DND-41 (cell line): ENCODE measurements around the gene RAD50.
"Not testable (repeated sequence)": the region's sequence is repeated elsewhere in the genome, so short reads cannot be mapped to it uniquely, and the experiment has no call there.

Source experiments
- ATAC-seq: fragments of 200-7000 bp; cut with Tn5 transposase; 3 replicates; pipeline ENCODE4 v1.9.1; 2021; ENCODE audit warnings: low read depth; ENCODE audit not compliant: insufficient read depth
- DNase-seq: peaks from one replicate; pipeline ENCODE4 v3.0.0-alpha.2; 2020
- H2AFZ ChIP-seq: 2 replicates; pipeline ENCODE4 v1.6.0; 2012; ENCODE audit warnings: low read depth, low read length
- H3K27ac ChIP-seq: 2 replicates; pipeline ENCODE4 v1.5.1; 2012; ENCODE audit warnings: low read length, inconsistent platforms
- H3K27me3 ChIP-seq: fragments of 200-600 bp; sonication (generic); 2 replicates; pipeline ENCODE4 v1.6.0; 2012; ENCODE audit warnings: low read length, mild to moderate bottlenecking, inconsistent platforms; ENCODE audit not compliant: insufficient read depth, poor library complexity
- H3K36me3 ChIP-seq: 2 replicates; pipeline ENCODE4 v1.5.1; 2012; ENCODE audit warnings: low read length, inconsistent platforms; ENCODE audit not compliant: insufficient read depth
- H3K4me1 ChIP-seq: 2 replicates; pipeline ENCODE4 v1.5.1; 2012; ENCODE audit warnings: mild to moderate bottlenecking, low read length; ENCODE audit not compliant: insufficient read depth
- H3K4me2 ChIP-seq: 2 replicates; pipeline ENCODE4 v1.6.0; 2012; ENCODE audit warnings: mild to moderate bottlenecking, moderate library complexity, low read length, inconsistent platforms; ENCODE audit not compliant: insufficient read depth
- H3K4me3 ChIP-seq, 2 experiments: fragments of 200-600 bp in 1 of 2; shearing (Covaris generic) in 1 of 2; 2 replicates each; pipeline ENCODE4 v1.5.1; 2012 to 2016; ENCODE audit warnings: inconsistent platforms in 2 of 2, low read length in 2 of 2, mild to moderate bottlenecking in 2 of 2, low read depth in 1 of 2, moderate library complexity in 1 of 2
- H3K79me2 ChIP-seq: 2 replicates; pipeline ENCODE4 v1.6.0; 2012; ENCODE audit warnings: low read length, inconsistent platforms; ENCODE audit not compliant: insufficient read depth
- H3K9ac ChIP-seq: 2 replicates; pipeline ENCODE4 v1.6.0; 2012; ENCODE audit warnings: low read depth, mild to moderate bottlenecking, inconsistent platforms, low read length, moderate library complexity
- H3K9me3 ChIP-seq: 2 replicates; pipeline ENCODE4 v1.5.1; 2012; ENCODE audit warnings: low read length, moderate library complexity, mild to moderate bottlenecking, inconsistent platforms; ENCODE audit not compliant: insufficient read depth, severe bottlenecking
- H4K20me1 ChIP-seq: 2 replicates; pipeline ENCODE4 v1.6.0; 2012; ENCODE audit warnings: low read length; ENCODE audit not compliant: insufficient read depth
- EZH2 ChIP-seq: IDR thresholded peaks from 3 replicates; pipeline ENCODE4 v1.6.1; 2012; ENCODE audit warnings: borderline replicate concordance, low read depth, mild to moderate bottlenecking, moderate library complexity, low read length, inconsistent platforms; ENCODE audit not compliant: severe bottlenecking
- TF ChIP-seq, protein P1 (sequence below): IDR thresholded peaks from 2 replicates; pipeline ENCODE4 v1.5.1; 2012; ENCODE audit warnings: borderline replicate concordance, low read length, moderate library complexity, mild to moderate bottlenecking; ENCODE audit not compliant: poor library complexity, severe bottlenecking; ENCODE audit errors: extremely low read depth

RAD50 gene

DNA sequence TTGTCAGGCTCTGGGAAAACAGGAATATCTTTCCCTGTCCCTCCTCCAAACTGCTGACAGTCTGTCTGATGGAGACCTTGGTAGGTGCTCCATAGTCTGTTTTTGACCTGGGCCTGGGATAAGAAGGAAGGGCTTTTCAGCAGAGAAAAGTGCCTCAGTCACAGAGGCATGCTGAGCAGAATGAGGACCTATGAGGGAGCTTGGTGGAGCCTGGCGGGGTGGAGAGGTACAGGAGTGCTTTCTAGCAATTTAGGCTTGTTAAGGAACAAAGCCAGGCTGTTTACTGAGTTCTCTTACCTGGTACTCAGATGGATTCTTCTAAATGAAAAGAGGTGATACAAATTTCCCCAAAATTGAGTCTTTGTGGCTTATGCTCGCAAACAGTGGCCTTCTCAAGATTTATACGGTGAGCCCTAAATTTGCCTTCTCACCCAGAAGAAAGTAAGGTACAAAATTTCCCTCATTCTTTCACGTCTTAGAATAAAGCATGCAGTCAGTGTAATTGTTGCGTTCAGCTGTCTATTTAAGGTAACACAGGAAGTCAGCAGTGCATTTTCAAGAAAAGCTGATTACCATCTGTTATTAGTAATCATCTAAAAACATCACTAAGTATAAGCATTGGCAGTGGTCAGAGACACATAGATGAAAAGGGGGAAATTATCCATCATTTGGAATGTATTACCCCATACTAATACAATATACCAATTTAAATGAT is 72.6 kb downstream of the RAD50 start:
- Histone ChIP-seq H3K9me3 (no peaks in the 10 kb centered on the region), H4K20me1 (no peaks in the 10 kb centered on the region), H3K4me1 (no peaks in the 10 kb centered on the region), H3K9ac (no peak overlapping the region), H3K79me2 (no peaks in the 10 kb centered on the region), H3K27me3 (no peaks in the 10 kb centered on the region), H3K4me2 (no peak overlapping the region), H3K27ac (no peak overlapping the region), H3K36me3 (peaks cover 54% of the 10 kb centered on the region), H3K4me3 (no peak overlapping the region), H2AFZ (no peak overlapping the region)
- no peak for ATAC-seq
- no peak for DNase-seq
- TF ChIP-seq EZH2, result no peak
- TF ChIP-seq, protein P1, sequence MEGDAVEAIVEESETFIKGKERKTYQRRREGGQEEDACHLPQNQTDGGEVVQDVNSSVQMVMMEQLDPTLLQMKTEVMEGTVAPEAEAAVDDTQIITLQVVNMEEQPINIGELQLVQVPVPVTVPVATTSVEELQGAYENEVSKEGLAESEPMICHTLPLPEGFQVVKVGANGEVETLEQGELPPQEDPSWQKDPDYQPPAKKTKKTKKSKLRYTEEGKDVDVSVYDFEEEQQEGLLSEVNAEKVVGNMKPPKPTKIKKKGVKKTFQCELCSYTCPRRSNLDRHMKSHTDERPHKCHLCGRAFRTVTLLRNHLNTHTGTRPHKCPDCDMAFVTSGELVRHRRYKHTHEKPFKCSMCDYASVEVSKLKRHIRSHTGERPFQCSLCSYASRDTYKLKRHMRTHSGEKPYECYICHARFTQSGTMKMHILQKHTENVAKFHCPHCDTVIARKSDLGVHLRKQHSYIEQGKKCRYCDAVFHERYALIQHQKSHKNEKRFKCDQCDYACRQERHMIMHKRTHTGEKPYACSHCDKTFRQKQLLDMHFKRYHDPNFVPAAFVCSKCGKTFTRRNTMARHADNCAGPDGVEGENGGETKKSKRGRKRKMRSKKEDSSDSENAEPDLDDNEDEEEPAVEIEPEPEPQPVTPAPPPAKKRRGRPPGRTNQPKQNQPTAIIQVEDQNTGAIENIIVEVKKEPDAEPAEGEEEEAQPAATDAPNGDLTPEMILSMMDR, result no peak

DNA sequence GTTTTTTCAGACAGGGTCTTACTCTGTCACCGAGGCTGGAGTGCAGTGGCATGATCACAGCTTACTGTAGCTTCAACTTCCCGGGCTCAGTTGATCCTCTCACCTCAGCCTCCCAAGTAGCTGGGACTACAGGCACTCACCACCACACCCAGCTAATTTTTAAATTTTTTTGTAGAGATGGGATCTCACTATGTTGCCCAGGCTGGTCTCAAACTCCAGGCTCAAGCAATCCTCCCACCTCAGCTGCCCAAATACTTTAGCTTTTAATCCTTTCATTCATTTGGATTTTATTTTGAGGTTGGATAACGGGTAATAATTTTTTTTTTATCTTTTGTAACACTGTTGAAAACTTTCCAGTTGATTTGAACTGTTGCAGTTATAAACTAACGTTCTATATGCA is 76.8 kb downstream of the RAD50 start:
- H4K20me1 ChIP-seq, H3K4me3 ChIP-seq, H3K9me3 ChIP-seq, H2AFZ ChIP-seq, ATAC-seq, H3K4me2 ChIP-seq, H3K4me1 ChIP-seq, H3K27me3 ChIP-seq, DNase-seq, H3K27ac ChIP-seq, H3K79me2 ChIP-seq, H3K9ac ChIP-seq: not testable (repeated sequence)
- peaks cover 61% of the 10 kb centered on the region for H3K36me3 ChIP-seq

GRCh38 chr5:132635873-132636272 is 79.1 kb downstream of the RAD50 start:
- H3K79me2 ChIP-seq, result no peaks in the 10 kb centered on the region
- H3K27ac ChIP-seq, result no peak overlapping the region
- no peak overlapping the region for H3K9ac ChIP-seq
- H4K20me1 ChIP-seq, result no peaks in the 10 kb centered on the region
- ATAC-seq, result no peak
- H3K36me3 ChIP-seq, result peaks cover 70% of the 10 kb centered on the region
- TF ChIP-seq, protein P1, result no peak
- no peak for TF ChIP-seq EZH2
- no peak overlapping the region for H3K4me2 ChIP-seq
- H3K4me3 ChIP-seq, result no peak overlapping the region
- H2AFZ ChIP-seq, result no peak overlapping the region
- no peaks in the 10 kb centered on the region for H3K4me1 ChIP-seq
- no peaks in the 10 kb centered on the region for H3K27me3 ChIP-seq
- no peaks in the 10 kb centered on the region for H3K9me3 ChIP-seq
- no peak for DNase-seq

DNA sequence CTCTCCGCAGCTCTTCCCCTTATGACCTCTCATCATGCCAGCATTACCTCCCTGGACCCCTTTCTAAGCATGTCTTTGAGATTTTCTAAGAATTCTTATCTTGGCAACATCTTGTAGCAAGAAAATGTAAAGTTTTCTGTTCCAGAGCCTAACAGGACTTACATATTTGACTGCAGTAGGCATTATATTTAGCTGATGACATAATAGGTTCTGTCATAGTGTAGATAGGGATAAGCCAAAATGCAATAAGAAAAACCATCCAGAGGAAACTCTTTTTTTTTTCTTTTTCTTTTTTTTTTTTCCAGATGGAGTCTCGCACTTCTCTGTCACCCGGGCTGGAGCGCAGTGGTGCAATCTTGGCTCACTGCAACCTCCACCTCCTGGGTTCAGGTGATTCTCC is 80.5 kb downstream of the RAD50 start:
- Histone ChIP-seq H3K9me3 (no peaks in the 10 kb centered on the region), H3K4me2 (no peak overlapping the region), H2AFZ (no peak overlapping the region), H3K36me3 (peaks cover 77% of the 10 kb centered on the region), H3K79me2 (no peaks in the 10 kb centered on the region), H3K27ac (no peak overlapping the region), H3K9ac (no peak overlapping the region), H3K4me3 (no peak overlapping the region), H3K4me1 (no peaks in the 10 kb centered on the region), H3K27me3 (no peaks in the 10 kb centered on the region), H4K20me1 (no peaks in the 10 kb centered on the region)
- no peak for DNase-seq
- ATAC-seq, result no peak
- no peak for TF ChIP-seq EZH2
- TF ChIP-seq, protein P1, result no peak
